BE2C (cell line): Measurements from ENCODE around the gene UHRF1.

Experiments
- DNase-seq: peaks from one replicate; pipeline ENCODE4 v3.0.0-alpha.2; 2020
- H3K27me3 ChIP-seq: fragments of 250-450 bp; sonication (Bioruptor Pico); 2 replicates; pipeline ENCODE4 v1.5.1; 2020; ENCODE audit warnings: mild to moderate bottlenecking
- H3K36me3 ChIP-seq: fragments of 250-450 bp; sonication (Bioruptor Pico); 2 replicates; pipeline ENCODE4 v1.5.1; 2020; ENCODE audit warnings: mild to moderate bottlenecking
- H3K4me1 ChIP-seq: fragments of 250-450 bp; sonication (Bioruptor Pico); 2 replicates; pipeline ENCODE4 v1.5.1; 2020
- H3K4me3 ChIP-seq: 2 replicates; pipeline ENCODE4 v1.5.1; 2011; ENCODE audit warnings: low read depth, low read length
- H3K9me3 ChIP-seq: fragments of 250-450 bp; sonication (Bioruptor Pico); 2 replicates; pipeline ENCODE4 v1.5.1; 2020
- CTCF ChIP-seq: IDR thresholded peaks from 2 replicates; pipeline ENCODE4 v1.5.1; 2012; ENCODE audit warnings: mild to moderate bottlenecking, low read depth, low read length

UHRF1 gene

GRCh38 chr19:4991538-4991937 is 82.2 kb downstream of the UHRF1 start:
- no peaks in the 10 kb centered on the region for H3K36me3 ChIP-seq
- H3K4me3 ChIP-seq: no peak overlapping the region
- no peak for DNase-seq
- no peaks in the 10 kb centered on the region for H3K9me3 ChIP-seq
- no peaks in the 10 kb centered on the region for H3K27me3 ChIP-seq
- peaks cover 11% of the 10 kb centered on the region for H3K4me1 ChIP-seq
- no peak for TF ChIP-seq CTCF

- Histone ChIP-seq H3K4me1 (peaks cover 9% of the 10 kb centered on the region; the same call in 1 of the 2 replicates), H3K27me3 (no peaks in the 10 kb centered on the region), H3K36me3 (no peaks in the 10 kb centered on the region), H3K9me3 (no peaks in the 10 kb centered on the region), H3K4me3 (no peak overlapping the region)
- no peak for DNase-seq
- TF ChIP-seq CTCF: no peak
These were observed 82.8 kb downstream of the UHRF1 start for GRCh38 chr19:4991996-4992698.

- H3K9me3 ChIP-seq: no peaks in the 10 kb centered on the region
- TF ChIP-seq CTCF: no peak
- H3K36me3 ChIP-seq: no peaks in the 10 kb centered on the region
- H3K27me3 ChIP-seq: no peaks in the 10 kb centered on the region
- no peaks in the 10 kb centered on the region for H3K4me1 ChIP-seq
- H3K4me3 ChIP-seq: no peak overlapping the region
- DNase-seq: no peak
These were observed 84.4 kb downstream of the UHRF1 start for GRCh38 chr19:4993683-4994082.

- Histone ChIP-seq H3K9me3 (no peaks in the 10 kb centered on the region), H3K36me3 (no peaks in the 10 kb centered on the region), H3K27me3 (no peaks in the 10 kb centered on the region), H3K4me1 (no peaks in the 10 kb centered on the region), H3K4me3 (no peak overlapping the region)
- no peak for TF ChIP-seq CTCF
- no peak for DNase-seq
These were observed 87.4 kb downstream of the UHRF1 start for GRCh38 chr19:4996701-4997100.

GRCh38 chr19:4997297-4997696 is 88.0 kb downstream of the UHRF1 start:
- H3K36me3 ChIP-seq: no peaks in the 10 kb centered on the region
- TF ChIP-seq CTCF: no peak
- no peaks in the 10 kb centered on the region for H3K4me1 ChIP-seq
- no peaks in the 10 kb centered on the region for H3K27me3 ChIP-seq
- no peak for DNase-seq
- no peaks in the 10 kb centered on the region for H3K9me3 ChIP-seq
- H3K4me3 ChIP-seq: no peak overlapping the region

GRCh38 chr19:5000120-5000611 is 90.9 kb downstream of the UHRF1 start:
- no peak for DNase-seq
- no peak for TF ChIP-seq CTCF
- H3K27me3 ChIP-seq: no peaks in the 10 kb centered on the region
- no peaks in the 10 kb centered on the region for H3K9me3 ChIP-seq
- no peaks in the 10 kb centered on the region for H3K4me1 ChIP-seq
- H3K36me3 ChIP-seq: no peaks in the 10 kb centered on the region
- no peak overlapping the region for H3K4me3 ChIP-seq
